ENCODE data around the gene KAZN. TPM values are rescaled to one million over a fixed set of nuclear protein-coding genes. Genes with fewer than 3 reads are reported as not detected.

The KAZN gene
- total RNA-seq, 1 experiment from 2014 or later: 2.4 TPM

GRCh38 chr1:14876747-14877146 is 278.3 kb downstream of the KAZN start:
- Histone ChIP-seq H3K36me3 (ENCODE audit: control insufficient read depth, insufficient read depth, low read length) (no peaks in the 10 kb centered on the region), H3K9me3 (no peaks in the 10 kb centered on the region), H3K27me3 (replicated peaks; ENCODE audit: control insufficient read depth, insufficient read depth, low read length) (no peaks in the 10 kb centered on the region), H3K4me1 (no peaks in the 10 kb centered on the region), H3K4me3 (ENCODE audit: low read depth, low read length) (no peak overlapping the region)
- no peak for TF ChIP-seq CTCF (IDR thresholded peaks at IDR 0.05; ENCODE audit: insufficient read depth in 1 of 2, low read depth in 1 of 2, low read length in 1 of 2, severe bottlenecking in 1 of 2, unreplicated experiment in 1 of 2)
- POLR2A ChIA-PET: no interaction called here
- no peak overlapping the region for H3K4me3 Mint-ChIP-seq (ENCODE audit: unreplicated experiment)
- H3K27me3 Mint-ChIP-seq (ENCODE audit: insufficient read depth, unreplicated experiment): peaks cover 3% of the 10 kb centered on the region
- CTCF ChIA-PET: no interaction called here
- no peaks in the 10 kb centered on the region for H3K4me1 Mint-ChIP-seq (ENCODE audit: low read depth, unreplicated experiment)
- BruUV-seq (replicated peaks): no TSS peak
- H3K27ac Mint-ChIP-seq (ENCODE audit: unreplicated experiment): no peak overlapping the region
- no peak for DNase-seq
- intact Hi-C loops (cut with micrococcal nuclease; ENCODE audit: unreplicated experiment): no loop called here
- H3K9me3 Mint-ChIP-seq (ENCODE audit: unreplicated experiment): no peaks in the 10 kb centered on the region
- no peaks in the 10 kb centered on the region for H3K36me3 Mint-ChIP-seq (ENCODE audit: insufficient read depth, unreplicated experiment)

- TF ChIP-seq CTCF (IDR thresholded peaks at IDR 0.05; ENCODE audit: insufficient read depth in 1 of 2, low read depth in 1 of 2, low read length in 1 of 2, severe bottlenecking in 1 of 2, unreplicated experiment in 1 of 2): no peak
- no TSS peak for BruUV-seq (replicated peaks)
- H3K9me3 ChIP-seq: no peaks in the 10 kb centered on the region
- H3K27me3 ChIP-seq (replicated peaks; ENCODE audit: control insufficient read depth, insufficient read depth, low read length): no peaks in the 10 kb centered on the region
- intact Hi-C loops (cut with micrococcal nuclease; ENCODE audit: unreplicated experiment): no loop called here
- no peaks in the 10 kb centered on the region for H3K36me3 Mint-ChIP-seq (ENCODE audit: insufficient read depth, unreplicated experiment)
- no peak overlapping the region for H3K27ac Mint-ChIP-seq (ENCODE audit: unreplicated experiment)
- H3K4me1 Mint-ChIP-seq (ENCODE audit: low read depth, unreplicated experiment): no peaks in the 10 kb centered on the region
- ChIA-PET POLR2A (no interaction called here), CTCF (no interaction called here)
- no peaks in the 10 kb centered on the region for H3K9me3 Mint-ChIP-seq (ENCODE audit: unreplicated experiment)
- H3K27me3 Mint-ChIP-seq (ENCODE audit: insufficient read depth, unreplicated experiment): peaks cover 3% of the 10 kb centered on the region
- no peaks in the 10 kb centered on the region for H3K4me1 ChIP-seq
- H3K36me3 ChIP-seq (ENCODE audit: control insufficient read depth, insufficient read depth, low read length): no peaks in the 10 kb centered on the region
- no peak for DNase-seq
- no peak overlapping the region for H3K4me3 ChIP-seq (ENCODE audit: low read depth, low read length)
- H3K4me3 Mint-ChIP-seq (ENCODE audit: unreplicated experiment): no peak overlapping the region
These were observed 278.7 kb downstream of the KAZN start for GRCh38 chr1:14877224-14877623.

- H3K36me3 ChIP-seq (ENCODE audit: control insufficient read depth, insufficient read depth, low read length): no peaks in the 10 kb centered on the region
- intact Hi-C loops (cut with micrococcal nuclease; ENCODE audit: unreplicated experiment): no loop called here
- H3K4me1 ChIP-seq: no peaks in the 10 kb centered on the region
- no peaks in the 10 kb centered on the region for H3K36me3 Mint-ChIP-seq (ENCODE audit: insufficient read depth, unreplicated experiment)
- ChIA-PET POLR2A (no interaction called here), CTCF (no interaction called here)
- TF ChIP-seq CTCF (IDR thresholded peaks at IDR 0.05; ENCODE audit: insufficient read depth in 1 of 2, low read depth in 1 of 2, low read length in 1 of 2, severe bottlenecking in 1 of 2, unreplicated experiment in 1 of 2): no peak
- H3K27me3 ChIP-seq (replicated peaks; ENCODE audit: control insufficient read depth, insufficient read depth, low read length): no peaks in the 10 kb centered on the region
- H3K4me1 Mint-ChIP-seq (ENCODE audit: low read depth, unreplicated experiment): no peaks in the 10 kb centered on the region
- H3K4me3 Mint-ChIP-seq (ENCODE audit: unreplicated experiment): no peak overlapping the region
- no peak overlapping the region for H3K4me3 ChIP-seq (ENCODE audit: low read depth, low read length)
- no peaks in the 10 kb centered on the region for H3K9me3 ChIP-seq
- H3K9me3 Mint-ChIP-seq (ENCODE audit: unreplicated experiment): no peaks in the 10 kb centered on the region
- no TSS peak for BruUV-seq (replicated peaks)
- peaks cover 3% of the 10 kb centered on the region for H3K27me3 Mint-ChIP-seq (ENCODE audit: insufficient read depth, unreplicated experiment)
- H3K27ac Mint-ChIP-seq (ENCODE audit: unreplicated experiment): no peak overlapping the region
- DNase-seq: no peak
These were observed 279.6 kb downstream of the KAZN start for GRCh38 chr1:14878124-14878523.

All from Caco-2 (cell line).